ENCODE results near the gene RIMBP2. TPM values are rescaled to one million over a fixed set of nuclear protein-coding genes. Genes with fewer than 3 reads are reported as not detected.

RIMBP2 gene
- total RNA-seq (under 0.01 and 0.17 TPM in 2 replicates), polyA plus RNA-seq (not detected in 2 replicates), polyA minus RNA-seq (ENCODE audit: low replicate concordance) (not detected in 2 replicates)
- polyA plus RNA-seq (2012), result not detected in 2 replicates

- Histone ChIP-seq H3K9ac (ENCODE audit: insufficient read depth, low read length) (no peak within 1 kb of the TSS), H3K27me3 (ENCODE audit: control insufficient read depth, insufficient read depth, low read length) (no peaks in the 10 kb centered on the region), H3K4me1 (ENCODE audit: control insufficient read depth, extremely low read depth, insufficient read depth, low read length) (no peaks in the 10 kb centered on the region), H3K9me3 (ENCODE audit: control insufficient read depth, insufficient read depth, low read depth, low read length) (no peaks in the 10 kb centered on the region), H3K27ac (ENCODE audit: insufficient read depth, low read length) (no peak within 1 kb of the TSS), H2AFZ (ENCODE audit: low read length) (no peak within 1 kb of the TSS), H3K36me3 (ENCODE audit: control insufficient read depth, insufficient read depth, low read length) (no peaks in the 10 kb centered on the region), H3K4me2 (ENCODE audit: extremely low read depth, insufficient read depth, low read length) (no peak within 1 kb of the TSS), H3K4me3 (replicated peaks in 1 of 4; ENCODE audit: control extremely low read depth in 1 of 4, insufficient read depth in 1 of 4, low read depth in 3 of 4, low read length in 4 of 4) (peak within 1 kb of the TSS in 1 of 4 experiments; percentile 4), H3K79me2 (ENCODE audit: control insufficient read depth, insufficient read depth, low read length) (no peaks in the 10 kb centered on the region), H4K20me1 (ENCODE audit: control insufficient read depth, extremely low read depth, insufficient read depth, low read length) (no peaks in the 10 kb centered on the region)
- DNase-seq (ENCODE audit: low read depth in 2 of 2), result peak; percentile 16 to 56
- TF ChIP-seq CTCF (conservative IDR thresholded peaks at IDR 0.05 in 1 of 2, IDR thresholded peaks at IDR 0.05 in 1 of 2; ENCODE audit: low read depth in 1 of 2, low read length in 2 of 2) (no peak), EZH2 (IDR thresholded peaks at IDR 0.05; ENCODE audit: low read length, missing control alignments) (no peak)
Observed at GRCh38 chr12:130715998-130716968, at the start of gene RIMBP2. Gene RIMBP2, minus strand, starts transcription at chr12:130716299. Its CDS starts 237,286 bp downstream, at chr12:130479013.

GRCh38 chr12:130765186-130765659 lies 49.1 kb upstream of the RIMBP2 start:
- Histone ChIP-seq H3K27ac (ENCODE audit: insufficient read depth, low read length) (no peak overlapping the region), H3K9ac (ENCODE audit: insufficient read depth, low read length) (no peak overlapping the region), H4K20me1 (ENCODE audit: control insufficient read depth, extremely low read depth, insufficient read depth, low read length) (no peaks in the 10 kb centered on the region), H3K4me2 (ENCODE audit: extremely low read depth, insufficient read depth, low read length) (no peak overlapping the region), H3K27me3 (ENCODE audit: control insufficient read depth, insufficient read depth, low read length) (no peaks in the 10 kb centered on the region), H3K4me1 (ENCODE audit: control insufficient read depth, extremely low read depth, insufficient read depth, low read length) (no peaks in the 10 kb centered on the region), H2AFZ (ENCODE audit: low read length) (no peak overlapping the region), H3K4me3 (replicated peaks in 1 of 4; ENCODE audit: control extremely low read depth in 1 of 4, insufficient read depth in 1 of 4, low read depth in 3 of 4, low read length in 4 of 4) (no peak overlapping the region), H3K36me3 (ENCODE audit: control insufficient read depth, insufficient read depth, low read length) (no peaks in the 10 kb centered on the region), H3K9me3 (ENCODE audit: control insufficient read depth, insufficient read depth, low read depth, low read length) (peaks cover 9% of the 10 kb centered on the region), H3K79me2 (ENCODE audit: control insufficient read depth, insufficient read depth, low read length) (no peaks in the 10 kb centered on the region)
- no peak for TF ChIP-seq EZH2 (IDR thresholded peaks at IDR 0.05; ENCODE audit: low read length, missing control alignments)
- no peak for TF ChIP-seq CTCF (conservative IDR thresholded peaks at IDR 0.05 in 1 of 2, IDR thresholded peaks at IDR 0.05 in 1 of 2; ENCODE audit: low read depth in 1 of 2, low read length in 2 of 2)
- DNase-seq (ENCODE audit: low read depth in 2 of 2), result peak; percentile 33 to 40

- Histone ChIP-seq H4K20me1 (ENCODE audit: control insufficient read depth, extremely low read depth, insufficient read depth, low read length) (no peaks in the 10 kb centered on the region), H3K79me2 (ENCODE audit: control insufficient read depth, insufficient read depth, low read length) (no peaks in the 10 kb centered on the region), H3K4me3 (replicated peaks in 1 of 4; ENCODE audit: control extremely low read depth in 1 of 4, insufficient read depth in 1 of 4, low read depth in 3 of 4, low read length in 4 of 4) (no peak overlapping the region), H3K27ac (ENCODE audit: insufficient read depth, low read length) (no peak overlapping the region), H3K4me1 (ENCODE audit: control insufficient read depth, extremely low read depth, insufficient read depth, low read length) (no peaks in the 10 kb centered on the region), H3K9me3 (ENCODE audit: control insufficient read depth, insufficient read depth, low read depth, low read length) (peaks cover 9% of the 10 kb centered on the region), H3K27me3 (ENCODE audit: control insufficient read depth, insufficient read depth, low read length) (no peaks in the 10 kb centered on the region), H2AFZ (ENCODE audit: low read length) (no peak overlapping the region), H3K4me2 (ENCODE audit: extremely low read depth, insufficient read depth, low read length) (no peak overlapping the region), H3K36me3 (ENCODE audit: control insufficient read depth, insufficient read depth, low read length) (no peaks in the 10 kb centered on the region), H3K9ac (ENCODE audit: insufficient read depth, low read length) (no peak overlapping the region)
- TF ChIP-seq CTCF (conservative IDR thresholded peaks at IDR 0.05 in 1 of 2, IDR thresholded peaks at IDR 0.05 in 1 of 2; ENCODE audit: low read depth in 1 of 2, low read length in 2 of 2), result no peak
- TF ChIP-seq EZH2 (IDR thresholded peaks at IDR 0.05; ENCODE audit: low read length, missing control alignments), result no peak
- peak; percentile 51 to 53 for DNase-seq (ENCODE audit: low read depth in 2 of 2)
Observed at GRCh38 chr12:130764475-130765185, 48.5 kb upstream of the RIMBP2 start.

Data from fibroblast of lung (primary cell).